Measurements from ENCODE around the gene RRAD.

GRCh38 chr16:66950971-66951790, 25.8 kb upstream of the RRAD start:
- TF ChIP-seq CTCF (IDR thresholded peaks at IDR 0.05): no peak
- TF ChIP-seq EZH2 (IDR thresholded peaks at IDR 0.05): no peak

Measured in neural progenitor cell (in vitro differentiated cells).